GM12892 (cell line): ENCODE measurements around the gene CDO1.

Source experiments
- POLR2A ChIP-seq: IDR thresholded peaks from 2 replicates; pipeline ENCODE4 v1.6.1; 2011; ENCODE audit warnings: low read depth, low read length, control low read depth
- POLR2AphosphoS5 ChIP-seq: IDR thresholded peaks from 2 replicates; pipeline ENCODE4 v1.6.1; 2011; ENCODE audit warnings: low read depth, low read length, control low read depth

GRCh38 chr5:115818821-115819220, 2.4 kb upstream of the CDO1 start:
- no peak for TF ChIP-seq POLR2AphosphoS5
- TF ChIP-seq POLR2A = no peak
